Panc1 (cell line): Measurements from ENCODE around the gene WDR33. TPM values are rescaled to one million over a fixed set of nuclear protein-coding genes. Genes with fewer than 3 reads are reported as not detected.
"Not testable (repeated sequence)": the region's sequence is repeated elsewhere in the genome, so short reads cannot be mapped to it uniquely, and the experiment has no call there.

Experiments used
- ATAC-seq: fragments of 200-7000 bp; cut with Tn5 transposase; 2 replicates; pipeline ENCODE4 v1.9.1; 2020; ENCODE audit warnings: mild to moderate bottlenecking, moderate library complexity
- BruUV-seq: library from RNA; stranded (reverse); fragments of 400-500 nt; replicated peaks from 2 replicates; lab custom pipeline; 2021; lab: Mats Ljungman, UMichigan
- CTCF ChIA-PET: fragments of 300-600 bp; sonication (Branson Sonifier 250); formaldehyde crosslinking; loops from one replicate; lab custom pipeline; 2022; ENCODE audit warnings: antibody characterized with exemption; lab: Charles Lee
- POLR2A ChIA-PET: fragments of 300-600 bp; sonication (Branson Sonifier 250); formaldehyde crosslinking; loops from one replicate; lab custom pipeline; 2022; ENCODE audit warnings: antibody characterized with exemption; lab: Charles Lee
- DNase-seq: peaks from one replicate; pipeline ENCODE4 v3.0.0-alpha.2; 2010; ENCODE audit warnings: low read depth, low spot score
- H3K27ac ChIP-seq: 2 replicates; pipeline ENCODE4 v1.5.1; 2011; ENCODE audit warnings: mild to moderate bottlenecking, low read length, inconsistent platforms
- H3K27me3 ChIP-seq: fragments of 200-500 bp; sonication (Bioruptor generic); 2 replicates; pipeline ENCODE4 v1.6.0; 2014; ENCODE audit warnings: low read length, inconsistent platforms; ENCODE audit not compliant: control insufficient read depth, insufficient read depth
- H3K36me3 ChIP-seq: fragments of 200-500 bp; sonication (Bioruptor generic); 2 replicates; pipeline ENCODE4 v1.5.1; 2014; ENCODE audit warnings: inconsistent platforms, mild to moderate bottlenecking, low read length, moderate library complexity; ENCODE audit not compliant: control insufficient read depth, insufficient read depth
- H3K4me1 ChIP-seq: 2 replicates; pipeline ENCODE4 v1.5.1; 2011; ENCODE audit warnings: inconsistent platforms, mild to moderate bottlenecking, low read length, moderate library complexity; ENCODE audit not compliant: control insufficient read depth, insufficient read depth
- H3K4me3 ChIP-seq, 2 experiments: 2 replicates each; pipeline ENCODE4 v1.5.1; 2011 to 2012; ENCODE audit warnings: low read depth in 2 of 2, low read length in 2 of 2, mild to moderate bottlenecking in 2 of 2, inconsistent platforms in 1 of 2, moderate library complexity in 1 of 2
- H3K9me3 ChIP-seq: fragments of 200-500 bp; sonication (Bioruptor generic); 2 replicates; pipeline ENCODE4 v1.5.1; 2014; ENCODE audit warnings: low read depth, mild to moderate bottlenecking, inconsistent platforms, low read length, moderate library complexity; ENCODE audit not compliant: control insufficient read depth, insufficient read depth
- POLR2AphosphoS5 ChIP-seq: IDR thresholded peaks from 2 replicates; pipeline ENCODE4 v1.6.1; 2012; ENCODE audit warnings: mild to moderate bottlenecking, low read depth, low read length, moderate library complexity
- SIN3A ChIP-seq: IDR thresholded peaks from 2 replicates; pipeline ENCODE4 v1.6.1; 2012; ENCODE audit warnings: low read depth, mild to moderate bottlenecking, low read length, moderate library complexity, borderline replicate concordance; ENCODE audit not compliant: insufficient read depth
- TCF7L2 ChIP-seq: IDR thresholded peaks from 2 replicates; pipeline ENCODE4 v1.6.1; 2011; ENCODE audit warnings: mild to moderate bottlenecking, low read depth, low read length, inconsistent platforms
- in situ Hi-C: cut with HindIII; loops from 2 replicates; pipeline ENCODE4 v1.10.0; 2016; ENCODE audit warnings: low sequenced_read_pairs, low pct_unique_long_range_greater_than_20kb
- intact Hi-C: fragments of 100-400 bp; cut with micrococcal nuclease; formaldehyde crosslinking; loops from one replicate; pipeline ENCODE4 v1.10.0; 2022; ENCODE audit not compliant: unreplicated experiment
- total RNA-seq: library from RNA; stranded (reverse); gene quantifications from one replicate; pipeline ENCODE4 v1.2.1, GENCODE V29; 2021; ENCODE audit not compliant: unreplicated experiment
- TF ChIP-seq, protein P1 (sequence below), 2 experiments: IDR thresholded peaks; 2 replicates each; pipeline ENCODE4 v1.6.1; 2011 to 2012; ENCODE audit warnings: low read depth in 2 of 2, control low read depth in 1 of 2, low read length in 1 of 2, mild to moderate bottlenecking in 1 of 2, moderate library complexity in 1 of 2; ENCODE audit not compliant: insufficient read depth in 1 of 2
- TF ChIP-seq, protein P2 (sequence below): fragments of 450-650 bp; IDR thresholded peaks from 2 replicates; pipeline ENCODE4 v1.5.1; 2017; ENCODE audit warnings: mild to moderate bottlenecking

The WDR33 gene
- total RNA-seq, 1 experiment from 2014 or later, result 63.7 TPM

DNA sequence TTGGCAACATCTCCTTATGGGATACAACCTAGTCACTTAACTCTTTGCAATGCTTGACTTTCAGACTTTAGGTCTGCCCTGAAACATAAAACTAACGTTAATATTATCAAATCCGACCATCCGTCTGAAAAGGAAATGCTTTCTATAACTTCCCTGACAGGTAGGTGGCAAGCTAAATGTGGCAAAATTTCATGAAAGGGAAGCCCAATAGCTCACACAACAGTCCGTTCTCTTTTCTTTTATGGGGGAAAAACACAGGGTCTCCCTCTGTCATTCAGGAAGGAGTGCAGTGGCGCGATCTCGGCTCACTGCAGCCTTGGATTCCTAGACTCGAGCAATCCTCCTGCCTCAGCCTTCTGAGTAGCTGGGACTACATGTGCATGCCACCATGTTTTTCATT lies 56.8 kb downstream of the WDR33 start:
- Histone ChIP-seq H3K4me1 (no peaks in the 10 kb centered on the region), H3K36me3 (no peaks in the 10 kb centered on the region), H3K27ac (no peak overlapping the region), H3K27me3 (no peaks in the 10 kb centered on the region), H3K9me3 (no peaks in the 10 kb centered on the region), H3K4me3 (no peak overlapping the region)
- BruUV-seq, result no TSS peak
- intact Hi-C loops, result no loop called here
- DNase-seq (no peak), ATAC-seq (no peak)
- CTCF ChIA-PET, result no interaction called here
- in situ Hi-C loops, result no loop called here
- TF ChIP-seq POLR2AphosphoS5, result no peak
- TF ChIP-seq TCF7L2, result no peak
- TF ChIP-seq, protein P1, sequence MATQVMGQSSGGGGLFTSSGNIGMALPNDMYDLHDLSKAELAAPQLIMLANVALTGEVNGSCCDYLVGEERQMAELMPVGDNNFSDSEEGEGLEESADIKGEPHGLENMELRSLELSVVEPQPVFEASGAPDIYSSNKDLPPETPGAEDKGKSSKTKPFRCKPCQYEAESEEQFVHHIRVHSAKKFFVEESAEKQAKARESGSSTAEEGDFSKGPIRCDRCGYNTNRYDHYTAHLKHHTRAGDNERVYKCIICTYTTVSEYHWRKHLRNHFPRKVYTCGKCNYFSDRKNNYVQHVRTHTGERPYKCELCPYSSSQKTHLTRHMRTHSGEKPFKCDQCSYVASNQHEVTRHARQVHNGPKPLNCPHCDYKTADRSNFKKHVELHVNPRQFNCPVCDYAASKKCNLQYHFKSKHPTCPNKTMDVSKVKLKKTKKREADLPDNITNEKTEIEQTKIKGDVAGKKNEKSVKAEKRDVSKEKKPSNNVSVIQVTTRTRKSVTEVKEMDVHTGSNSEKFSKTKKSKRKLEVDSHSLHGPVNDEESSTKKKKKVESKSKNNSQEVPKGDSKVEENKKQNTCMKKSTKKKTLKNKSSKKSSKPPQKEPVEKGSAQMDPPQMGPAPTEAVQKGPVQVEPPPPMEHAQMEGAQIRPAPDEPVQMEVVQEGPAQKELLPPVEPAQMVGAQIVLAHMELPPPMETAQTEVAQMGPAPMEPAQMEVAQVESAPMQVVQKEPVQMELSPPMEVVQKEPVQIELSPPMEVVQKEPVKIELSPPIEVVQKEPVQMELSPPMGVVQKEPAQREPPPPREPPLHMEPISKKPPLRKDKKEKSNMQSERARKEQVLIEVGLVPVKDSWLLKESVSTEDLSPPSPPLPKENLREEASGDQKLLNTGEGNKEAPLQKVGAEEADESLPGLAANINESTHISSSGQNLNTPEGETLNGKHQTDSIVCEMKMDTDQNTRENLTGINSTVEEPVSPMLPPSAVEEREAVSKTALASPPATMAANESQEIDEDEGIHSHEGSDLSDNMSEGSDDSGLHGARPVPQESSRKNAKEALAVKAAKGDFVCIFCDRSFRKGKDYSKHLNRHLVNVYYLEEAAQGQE (IDR thresholded peaks at IDR 0.05; ENCODE audit: insufficient read depth in 1 of 2, low read depth in 2 of 2, low read length in 1 of 2), result no peak
- no peak for TF ChIP-seq SIN3A
- TF ChIP-seq, protein P2, sequence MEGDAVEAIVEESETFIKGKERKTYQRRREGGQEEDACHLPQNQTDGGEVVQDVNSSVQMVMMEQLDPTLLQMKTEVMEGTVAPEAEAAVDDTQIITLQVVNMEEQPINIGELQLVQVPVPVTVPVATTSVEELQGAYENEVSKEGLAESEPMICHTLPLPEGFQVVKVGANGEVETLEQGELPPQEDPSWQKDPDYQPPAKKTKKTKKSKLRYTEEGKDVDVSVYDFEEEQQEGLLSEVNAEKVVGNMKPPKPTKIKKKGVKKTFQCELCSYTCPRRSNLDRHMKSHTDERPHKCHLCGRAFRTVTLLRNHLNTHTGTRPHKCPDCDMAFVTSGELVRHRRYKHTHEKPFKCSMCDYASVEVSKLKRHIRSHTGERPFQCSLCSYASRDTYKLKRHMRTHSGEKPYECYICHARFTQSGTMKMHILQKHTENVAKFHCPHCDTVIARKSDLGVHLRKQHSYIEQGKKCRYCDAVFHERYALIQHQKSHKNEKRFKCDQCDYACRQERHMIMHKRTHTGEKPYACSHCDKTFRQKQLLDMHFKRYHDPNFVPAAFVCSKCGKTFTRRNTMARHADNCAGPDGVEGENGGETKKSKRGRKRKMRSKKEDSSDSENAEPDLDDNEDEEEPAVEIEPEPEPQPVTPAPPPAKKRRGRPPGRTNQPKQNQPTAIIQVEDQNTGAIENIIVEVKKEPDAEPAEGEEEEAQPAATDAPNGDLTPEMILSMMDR, result no peak
- POLR2A ChIA-PET, result interaction anchor here (0.6 kb wide), 2 partner anchors 12 to 18 kb away, joined by 3 to 15 read pairs; no protein-coding TSS in a partner anchor

DNA sequence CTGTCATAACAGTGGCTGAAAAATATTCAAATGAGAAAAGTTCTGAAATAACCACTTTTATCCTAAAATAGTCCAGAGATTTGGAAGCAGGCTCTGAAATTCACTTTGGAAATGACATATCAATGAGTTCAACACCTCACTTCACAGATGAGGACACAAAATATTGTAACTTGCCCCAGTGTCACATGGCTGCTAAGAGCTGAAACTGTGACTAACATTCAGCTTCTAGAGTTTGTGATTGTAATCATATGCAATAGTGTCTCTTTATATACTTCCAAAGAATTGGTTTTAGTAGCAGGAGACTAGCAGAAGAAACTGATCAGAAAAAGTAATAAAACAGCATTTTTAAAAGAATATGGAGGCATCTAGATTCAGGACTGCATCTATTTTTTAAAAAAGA lies 57.6 kb downstream of the WDR33 start:
- ATAC-seq, result no peak
- intact Hi-C loops (no loop called here), in situ Hi-C loops (no loop called here)
- Histone ChIP-seq H3K36me3 (no peaks in the 10 kb centered on the region), H3K4me3 (no peak overlapping the region), H3K27me3 (no peaks in the 10 kb centered on the region), H3K9me3 (no peaks in the 10 kb centered on the region), H3K27ac (no peak overlapping the region), H3K4me1 (no peaks in the 10 kb centered on the region)
- POLR2A ChIA-PET, result no interaction called here
- TF ChIP-seq, protein P1 (IDR thresholded peaks at IDR 0.05; ENCODE audit: insufficient read depth in 1 of 2, low read depth in 2 of 2, low read length in 1 of 2), result no peak
- TF ChIP-seq POLR2AphosphoS5 (no peak), TCF7L2 (no peak), SIN3A (no peak)
- TF ChIP-seq, protein P2, result no peak
- BruUV-seq, result no TSS peak
- CTCF ChIA-PET, result no interaction called here
- DNase-seq, result no peak

DNA sequence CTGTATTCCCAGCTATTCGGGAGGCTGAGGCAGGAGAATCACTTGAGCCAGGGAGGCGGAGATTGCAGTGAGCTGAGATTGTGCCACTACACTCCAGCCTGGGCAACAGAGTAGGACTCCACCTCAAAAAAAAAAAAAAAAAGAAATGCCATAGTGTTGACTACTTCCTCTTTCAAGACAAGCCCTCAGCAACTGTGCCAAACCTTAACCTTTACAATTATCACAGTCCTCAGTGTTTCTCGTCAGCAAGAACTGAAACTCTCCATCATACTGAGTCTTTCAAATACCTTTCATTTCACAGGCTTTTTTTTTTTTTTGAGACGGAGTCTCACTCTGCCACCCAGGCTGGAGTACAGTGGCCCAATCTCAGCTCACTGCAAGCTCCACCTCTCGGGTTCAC lies 61.4 kb downstream of the WDR33 start:
- intact Hi-C loops, H3K27me3 ChIP-seq, DNase-seq, H3K4me3 ChIP-seq, H3K27ac ChIP-seq, BruUV-seq, in situ Hi-C loops, CTCF ChIA-PET, H3K36me3 ChIP-seq, POLR2A ChIA-PET, H3K9me3 ChIP-seq, H3K4me1 ChIP-seq, ATAC-seq: not testable (repeated sequence)
